ENCODE data around the gene DDOST.
"Not testable (repeated sequence)": the region's sequence is repeated elsewhere in the genome, so short reads cannot be mapped to it uniquely, and the experiment has no call there.

DDOST gene

GRCh38 chr1:20619999-20620398, 41.2 kb downstream of the DDOST start:
- no peak for DNase-seq

DNA sequence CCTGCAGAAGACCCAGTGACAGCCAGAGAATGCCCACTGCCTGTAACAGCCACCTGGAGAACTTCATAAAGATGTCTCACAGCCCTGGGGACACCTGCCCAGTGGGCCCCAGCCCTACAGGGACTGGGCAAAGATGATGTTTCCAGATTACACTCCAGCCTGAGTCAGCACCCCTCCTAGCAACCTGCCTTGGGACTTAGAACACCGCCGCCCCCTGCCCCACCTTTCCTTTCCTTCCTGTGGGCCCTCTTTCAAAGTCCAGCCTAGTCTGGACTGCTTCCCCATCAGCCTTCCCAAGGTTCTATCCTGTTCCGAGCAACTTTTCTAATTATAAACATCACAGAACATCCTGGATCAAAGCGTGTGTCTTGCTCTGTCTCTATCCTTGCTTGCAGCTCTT, 42.6 kb downstream of the DDOST start:
- no peak for DNase-seq

- DNase-seq: no peak
These were observed 44.2 kb downstream of the DDOST start for GRCh38 chr1:20616847-20617487.

DNA sequence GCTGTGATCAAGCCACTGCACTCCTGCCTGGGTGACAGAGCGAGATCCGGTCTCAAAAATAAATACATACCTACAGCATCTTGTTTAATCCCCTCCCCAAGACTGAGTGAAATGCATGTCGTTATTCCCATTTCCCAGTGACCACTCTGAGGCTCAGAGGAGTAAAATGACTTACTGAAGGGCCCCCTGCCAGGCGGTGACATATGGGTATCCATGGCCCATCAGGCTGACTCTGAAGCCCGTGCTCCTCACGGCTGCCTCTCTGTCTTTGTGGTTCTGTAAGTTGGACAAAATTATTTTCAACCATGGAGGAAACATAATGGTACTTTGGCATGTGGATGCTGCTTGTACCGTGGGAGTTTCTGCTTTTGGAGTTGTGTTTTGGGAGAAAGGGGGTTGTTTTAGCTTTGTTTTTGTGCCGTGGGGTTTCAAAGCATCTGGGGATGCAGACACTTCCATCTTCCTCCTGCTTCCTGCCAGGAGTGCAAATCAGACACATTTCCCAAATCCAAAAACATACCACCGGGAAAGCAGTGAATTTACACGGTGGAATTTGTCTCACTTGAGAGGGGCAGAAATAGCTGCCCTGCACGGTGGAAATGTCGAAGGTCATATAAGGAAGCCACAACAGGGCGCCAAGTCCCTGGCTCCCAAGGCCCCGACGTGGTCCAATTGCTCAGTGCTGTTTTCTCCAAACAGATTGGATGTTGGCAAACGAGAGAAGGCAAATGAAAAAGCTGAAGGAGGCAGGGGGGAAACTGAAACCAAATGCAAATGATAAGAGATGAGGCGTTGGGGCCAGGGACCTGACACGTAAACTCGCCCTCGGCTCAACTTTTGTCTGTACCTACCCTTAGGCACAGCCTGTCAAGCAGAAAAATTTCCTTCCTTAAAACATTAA, 45.0 kb downstream of the DDOST start:
- DNase-seq: no peak

DNA sequence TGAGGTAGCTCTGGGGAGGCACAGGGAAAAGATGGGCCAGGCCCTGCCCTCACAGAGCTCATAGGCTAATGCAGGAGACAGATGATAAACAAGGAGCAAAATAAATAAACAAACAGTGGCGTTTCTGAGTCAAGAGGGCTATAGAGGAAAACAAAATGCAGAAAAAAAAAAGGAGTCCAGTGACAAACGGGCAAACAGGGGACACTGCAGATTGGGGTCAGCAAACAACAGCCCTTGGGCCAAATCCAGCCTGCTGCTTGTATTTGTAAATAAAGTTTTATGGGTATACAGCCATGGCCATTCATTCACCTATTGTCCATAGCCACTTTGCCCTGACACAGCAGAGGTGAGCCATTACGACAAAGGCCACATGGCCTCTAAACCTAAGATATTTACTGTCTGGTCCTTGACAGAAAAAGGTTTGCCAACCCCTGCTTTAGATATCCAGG, 47.0 kb downstream of the DDOST start:
- no peak for DNase-seq

GRCh38 chr1:20612221-20612746, 48.9 kb downstream of the DDOST start:
- no peak for DNase-seq

DNA sequence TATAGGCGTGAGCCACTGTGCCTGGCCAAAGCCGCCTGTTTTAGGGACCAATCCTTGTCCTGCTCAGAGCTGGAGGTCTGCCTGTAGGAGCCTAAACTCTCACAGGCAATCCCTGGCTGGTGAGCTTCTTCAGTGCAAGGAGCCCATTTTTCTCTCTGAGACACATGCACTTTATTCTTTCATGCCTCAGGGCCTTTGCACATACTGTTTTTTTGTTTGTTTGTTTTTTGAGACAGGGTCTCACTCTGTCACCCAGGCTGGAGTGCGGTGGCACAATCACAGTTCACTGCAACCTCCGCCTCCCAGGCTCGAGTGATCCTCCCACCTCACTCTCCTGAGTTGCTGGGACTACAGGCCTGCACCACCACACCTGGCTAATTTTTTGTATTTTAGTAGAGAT, 49.5 kb downstream of the DDOST start:
- DNase-seq: no peak

DNA sequence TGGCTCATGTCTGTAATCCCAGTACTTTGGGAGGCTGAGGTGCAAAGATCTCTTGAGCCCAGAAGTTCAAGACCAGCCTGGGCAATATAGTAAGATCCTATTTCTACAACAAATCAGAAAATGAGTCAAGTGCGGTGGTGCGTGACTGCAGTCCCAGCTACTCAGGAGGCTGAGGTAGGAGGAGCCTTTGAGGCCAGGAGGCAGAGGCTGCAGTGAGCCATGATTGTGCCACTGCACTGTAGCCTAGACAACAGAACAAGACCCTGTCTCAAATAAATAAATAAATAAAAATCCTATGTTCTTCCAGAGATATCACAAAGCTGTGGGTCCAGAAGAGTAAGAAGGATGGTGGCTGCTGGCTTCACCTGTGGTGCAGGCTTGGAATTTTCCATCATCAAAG, 50.2 kb downstream of the DDOST start:
- DNase-seq: no peak

GRCh38 chr1:20609541-20609940, 51.6 kb downstream of the DDOST start:
- no peak for DNase-seq

- DNase-seq: not testable (repeated sequence)
These were observed 54.2 kb downstream of the DDOST start for GRCh38 chr1:20606801-20607570.

DNA sequence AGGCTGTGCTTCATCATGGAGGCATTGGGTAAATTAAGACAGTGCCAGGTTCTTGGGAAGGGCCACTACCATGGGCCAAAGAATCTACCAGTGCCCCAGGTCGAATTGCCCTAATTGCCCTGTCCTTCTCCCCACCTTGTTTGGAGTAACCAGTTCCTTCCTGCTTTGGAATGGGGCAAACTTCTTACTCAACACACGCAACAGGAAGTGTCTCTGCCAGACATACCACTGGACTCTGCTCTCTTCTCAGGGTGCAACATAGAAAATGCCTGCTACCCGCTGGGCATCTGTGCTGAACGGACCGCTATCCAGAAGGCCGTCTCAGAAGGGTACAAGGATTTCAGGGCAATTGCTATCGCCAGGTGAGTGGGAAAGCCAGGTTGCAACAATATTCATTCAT, 56.5 kb downstream of the DDOST start:
- DNase-seq: no peak

GRCh38 chr1:20603504-20604464, 57.4 kb downstream of the DDOST start:
- DNase-seq: no peak

DNA sequence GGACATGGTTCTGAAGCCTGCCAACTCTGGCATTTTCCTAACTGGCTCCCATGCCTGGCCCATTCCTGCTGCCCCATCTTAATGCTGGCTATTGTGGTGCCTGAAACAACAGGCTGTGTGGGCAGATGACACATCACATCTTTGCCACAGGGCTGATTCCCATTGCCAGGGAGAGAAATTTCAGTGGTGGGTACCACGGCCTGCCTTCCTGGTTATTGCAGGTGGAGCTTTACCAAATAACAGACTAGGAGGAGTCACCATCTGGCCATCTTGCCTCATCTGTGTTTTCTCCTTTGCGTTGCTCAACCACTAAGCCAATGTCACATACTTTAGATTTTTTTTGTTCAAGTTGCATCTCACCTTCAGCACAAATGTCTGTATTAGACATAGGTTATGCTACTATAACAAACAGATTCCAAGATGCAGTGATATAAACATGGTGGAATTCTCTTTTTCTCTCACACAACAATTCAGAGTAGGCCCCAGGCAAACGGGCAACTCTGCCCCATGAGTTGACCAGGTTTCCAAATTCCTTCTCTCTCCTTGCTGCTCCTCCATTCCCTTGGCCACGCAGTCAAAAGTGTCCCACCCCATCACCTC, 58.2 kb downstream of the DDOST start:
- DNase-seq: no peak
